GM12878 (cell line): ENCODE measurements around the gene LBR. TPM values are rescaled to one million over a fixed set of nuclear protein-coding genes. Genes with fewer than 3 reads are reported as not detected.
A peak's percentile ranks its signal among the peaks of the same experiment; 100 is the strongest.

ENCODE experiments used
- ATF7 ChIP-seq: fragments of 450-650 bp; IDR thresholded peaks from 2 replicates; pipeline ENCODE4 v1.6.1; 2016; ENCODE audit warnings: low read depth, mild to moderate bottlenecking
- BACH1 ChIP-seq: fragments of 450-650 bp; IDR thresholded peaks from 2 replicates; pipeline ENCODE4 v1.6.1; 2017; ENCODE audit warnings: mild to moderate bottlenecking, borderline replicate concordance
- BHLHE40 ChIP-seq, 2 experiments: fragments of 450-650 bp in 1 of 2; IDR thresholded peaks; 2 replicates each; pipeline ENCODE4 v1.6.1; 2011 to 2017; ENCODE audit warnings: low read depth in 2 of 2, borderline replicate concordance in 1 of 2, improper control_type of control experiment in 1 of 2, low read length in 1 of 2, mild to moderate bottlenecking in 1 of 2
- DPF2 ChIP-seq: fragments of 450-650 bp; IDR thresholded peaks from 2 replicates; pipeline ENCODE4 v1.6.1; 2017; ENCODE audit warnings: mild to moderate bottlenecking
- FOXM1 ChIP-seq: IDR thresholded peaks from 2 replicates; pipeline ENCODE4 v1.6.1; 2012; ENCODE audit warnings: low read depth, mild to moderate bottlenecking, inconsistent platforms, low read length, moderate library complexity
- HSF1 ChIP-seq: fragments of 150-350 bp; IDR thresholded peaks from 2 replicates; pipeline ENCODE4 v1.6.1; 2014; ENCODE audit warnings: mild to moderate bottlenecking, low read depth, low read length
- IKZF1 ChIP-seq: fragments of 450-650 bp; conservative IDR thresholded peaks from 2 replicates; pipeline ENCODE4 v1.6.1; 2017; ENCODE audit warnings: antibody characterized with exemption, mild to moderate bottlenecking
- IRF4 ChIP-seq: IDR thresholded peaks from 2 replicates; pipeline ENCODE4 v1.6.1; 2011; ENCODE audit warnings: low read depth, low read length
- MXI1 ChIP-seq: fragments of 150-350 bp; IDR thresholded peaks from 2 replicates; pipeline ENCODE4 v1.6.1; 2011; ENCODE audit warnings: low read depth, mild to moderate bottlenecking, inconsistent platforms, low read length, improper control_type of control experiment
- NR2F1 ChIP-seq: fragments of 450-650 bp; conservative IDR thresholded peaks from 2 replicates; pipeline ENCODE4 v1.6.1; 2017; ENCODE audit warnings: mild to moderate bottlenecking
- PRDM15 ChIP-seq: fragments of 450-650 bp; formaldehyde crosslinking; IDR thresholded peaks from 2 replicates; pipeline ENCODE4 v1.4.0; 2020; ENCODE audit warnings: mild to moderate bottlenecking, moderate library complexity
- RELB ChIP-seq: fragments of 450-650 bp; IDR thresholded peaks from 2 replicates; pipeline ENCODE4 v1.6.1; 2017; ENCODE audit warnings: low read depth, mild to moderate bottlenecking, moderate library complexity
- SKIL ChIP-seq: fragments of 450-650 bp; IDR thresholded peaks from 2 replicates; pipeline ENCODE4 v1.6.1; 2017; ENCODE audit warnings: mild to moderate bottlenecking, low read depth, inconsistent platforms; ENCODE audit not compliant: poor library complexity, severe bottlenecking
- YBX1 ChIP-seq: fragments of 450-650 bp; IDR thresholded peaks from 2 replicates; pipeline ENCODE4 v1.6.1; 2016; ENCODE audit warnings: antibody characterized with exemption
- ZBTB40 ChIP-seq: fragments of 450-650 bp; IDR thresholded peaks from 2 replicates; pipeline ENCODE4 v1.6.1; 2016; ENCODE audit warnings: mild to moderate bottlenecking, moderate library complexity, borderline replicate concordance
- polyA plus RNA-seq, 11 experiments: library from polyadenylated mRNA; depleted of rRNA in 4 of 11; unstranded in 6 of 11; stranded (reverse) in 5 of 11; fragments of >200 nt; fragmentation: Nextera tagmentation in 4 of 11; fragmentation: Illumina TruSeq in 1 of 11; extraction: Ambion mirVana in 4 of 11; extraction: Trizol in 1 of 11; gene quantifications; 1 replicate in 1 of 11; 2 replicates in 10 of 11; pipeline versions ENCODE4 v1.2.1 to v1.2.3, GENCODE V29; 2011 to 2016; ENCODE audit warnings: inconsistent platforms in 2 of 11, missing spikeins in 2 of 11, low read depth in 1 of 11
- total RNA-seq, 4 experiments: library from RNA; depleted of rRNA in 3 of 4; stranded (reverse); fragments of >200 nt in 3 of 4; fragmentation: Illumina TruSeq in 1 of 4; extraction: Trizol in 1 of 4; gene quantifications; 2 replicates each; pipeline versions ENCODE4 v1.2.1 to v1.2.3, GENCODE V29; 2013 to 2021

Gene LBR
- total and polyA plus RNA-seq, 10 of the 15 experiments (the other 5 are each of a cell fraction or from before 2014, with no cell fraction given): 81.8 to 178 (median 114) TPM

- TF ChIP-seq DPF2 (peak; percentile 74), NR2F1 (peak; percentile 50; the same call in 1 of the 2 replicates), IKZF1 (peak; percentile 64; the same call in 1 of the 2 replicates), HSF1 (no peak), ZBTB40 (peak; percentile 96), IRF4 (peak; percentile 52; the same call in 1 of the 2 replicates), YBX1 (no peak), ATF7 (peak; percentile 71), SKIL (no peak), BHLHE40 (IDR thresholded peaks at IDR 0.05; ENCODE audit: borderline replicate concordance in 1 of 2, low read depth in 2 of 2, low read length in 1 of 2) (peak in 1 of 2 experiments; percentile 23; a peak in 1 of 4 replicates), MXI1 (peak; percentile 39; the same call in 1 of the 2 replicates), FOXM1 (no peak), BACH1 (peak; percentile 46; the same call in 1 of the 2 replicates), PRDM15 (CRISPR knock-in tag) (no peak), RELB (no peak)
These were observed 39.6 kb upstream of the LBR start (continued) for GRCh38 chr1:225467193-225468020.
